Calu3 (cell line): ENCODE measurements around the gene CTRB1. TPM values are rescaled to one million over a fixed set of nuclear protein-coding genes. Genes with fewer than 3 reads are reported as not detected.

Experiments
- BruUV-seq: library from RNA; stranded (reverse); fragments of 400-500 nt; replicated peaks from 2 replicates; lab custom pipeline; 2021; lab: Mats Ljungman, UMichigan
- CTCF ChIA-PET: fragments of 300-600 bp; sonication (Branson Sonifier 250); formaldehyde crosslinking; loops from one replicate; lab custom pipeline; 2022; ENCODE audit warnings: antibody characterized with exemption; lab: Charles Lee
- DNase-seq: peaks from one replicate; pipeline ENCODE4 v3.0.0; 2022
- H3K27ac Mint-ChIP-seq: one replicate; pipeline ENCODE4 v1.8.0; 2022; ENCODE audit warnings: mixed read lengths; ENCODE audit not compliant: unreplicated experiment
- H3K27me3 Mint-ChIP-seq: one replicate; pipeline ENCODE4 v1.8.0; 2022; ENCODE audit warnings: mixed read lengths; ENCODE audit not compliant: unreplicated experiment
- H3K36me3 Mint-ChIP-seq: one replicate; pipeline ENCODE4 v1.8.0; 2022; ENCODE audit warnings: mild to moderate bottlenecking, moderate library complexity, mixed read lengths; ENCODE audit not compliant: insufficient read depth, unreplicated experiment
- H3K4me1 Mint-ChIP-seq: one replicate; pipeline ENCODE4 v1.8.0; 2022; ENCODE audit warnings: mild to moderate bottlenecking, low read depth, mixed read lengths; ENCODE audit not compliant: unreplicated experiment
- H3K4me3 Mint-ChIP-seq: one replicate; pipeline ENCODE4 v1.8.0; 2022; ENCODE audit warnings: mild to moderate bottlenecking, low read depth, moderate library complexity, mixed read lengths; ENCODE audit not compliant: unreplicated experiment
- H3K9me3 Mint-ChIP-seq: one replicate; pipeline ENCODE4 v1.8.0; 2022; ENCODE audit warnings: low read depth, mixed read lengths; ENCODE audit not compliant: unreplicated experiment
- intact Hi-C: fragments of 100-400 bp; cut with micrococcal nuclease; formaldehyde crosslinking; loops from one replicate; pipeline ENCODE4 v1.10.0; 2022; ENCODE audit not compliant: unreplicated experiment
- total RNA-seq: library from RNA; stranded (reverse); gene quantifications from 2 replicates; pipeline ENCODE4 v1.2.3, GENCODE V29; 2022
- TF ChIP-seq, protein P1 (sequence below): fragments of 200-600 bp; IDR thresholded peaks from one replicate; pipeline ENCODE4 v1.8.0; 2022; ENCODE audit warnings: antibody characterized with exemption; ENCODE audit not compliant: unreplicated experiment

The CTRB1 gene
- total RNA-seq, 1 experiment from 2014 or later: not detected

DNA sequence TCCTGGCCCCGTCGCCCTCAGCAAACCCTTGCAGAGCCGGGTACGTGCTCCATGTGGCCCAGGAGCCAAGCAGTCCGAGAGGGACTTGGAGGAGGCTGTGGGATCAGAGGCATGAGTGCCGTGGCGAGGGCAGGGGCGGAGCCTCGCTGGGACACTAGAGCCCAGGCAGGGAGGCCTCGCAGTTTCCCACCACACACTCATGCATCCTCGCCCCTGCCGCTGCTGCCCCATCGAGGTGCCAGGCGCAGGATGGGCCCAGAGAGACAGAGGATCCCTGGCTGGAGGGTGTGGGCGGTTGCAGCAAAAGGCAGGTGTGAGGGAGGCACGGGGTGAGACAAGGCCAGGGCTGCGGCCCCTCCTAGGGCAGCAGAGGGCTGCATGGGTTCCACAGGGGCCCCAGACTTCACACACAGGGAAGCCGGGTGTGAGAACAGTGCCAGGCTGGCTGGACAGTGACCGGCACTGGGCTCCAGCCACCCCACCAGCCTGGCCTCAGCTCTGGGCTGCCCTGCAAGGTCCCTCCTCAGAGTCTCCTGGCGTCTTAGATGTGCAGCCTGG is 25.0 kb downstream of the CTRB1 start:
- Mint-ChIP-seq H3K4me3 (peak overlapping the region; percentile 96), H3K27ac (peak overlapping the region; percentile 93), H3K27me3 (no peaks in the 10 kb centered on the region), H3K9me3 (no peaks in the 10 kb centered on the region), H3K36me3 (peaks cover 97% of the 10 kb centered on the region), H3K4me1 (peaks cover 89% of the 10 kb centered on the region)
- DNase-seq: no peak
- CTCF ChIA-PET: no interaction called here
- intact Hi-C loops: loop anchor here (2.0 kb wide), 2 partner anchors 21 to 61 kb away; no protein-coding TSS in a partner anchor
- no TSS peak for BruUV-seq
- TF ChIP-seq, protein P1, sequence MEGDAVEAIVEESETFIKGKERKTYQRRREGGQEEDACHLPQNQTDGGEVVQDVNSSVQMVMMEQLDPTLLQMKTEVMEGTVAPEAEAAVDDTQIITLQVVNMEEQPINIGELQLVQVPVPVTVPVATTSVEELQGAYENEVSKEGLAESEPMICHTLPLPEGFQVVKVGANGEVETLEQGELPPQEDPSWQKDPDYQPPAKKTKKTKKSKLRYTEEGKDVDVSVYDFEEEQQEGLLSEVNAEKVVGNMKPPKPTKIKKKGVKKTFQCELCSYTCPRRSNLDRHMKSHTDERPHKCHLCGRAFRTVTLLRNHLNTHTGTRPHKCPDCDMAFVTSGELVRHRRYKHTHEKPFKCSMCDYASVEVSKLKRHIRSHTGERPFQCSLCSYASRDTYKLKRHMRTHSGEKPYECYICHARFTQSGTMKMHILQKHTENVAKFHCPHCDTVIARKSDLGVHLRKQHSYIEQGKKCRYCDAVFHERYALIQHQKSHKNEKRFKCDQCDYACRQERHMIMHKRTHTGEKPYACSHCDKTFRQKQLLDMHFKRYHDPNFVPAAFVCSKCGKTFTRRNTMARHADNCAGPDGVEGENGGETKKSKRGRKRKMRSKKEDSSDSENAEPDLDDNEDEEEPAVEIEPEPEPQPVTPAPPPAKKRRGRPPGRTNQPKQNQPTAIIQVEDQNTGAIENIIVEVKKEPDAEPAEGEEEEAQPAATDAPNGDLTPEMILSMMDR: no peak

GRCh38 chr16:75244225-75244809 is 25.5 kb downstream of the CTRB1 start:
- CTCF ChIA-PET: interaction anchor here (0.7 to 0.8 kb wide), 2 partner anchors 12 to 39 kb away, joined by 3 read pairs; no protein-coding TSS in a partner anchor
- peaks cover 89% of the 10 kb centered on the region for H3K4me1 Mint-ChIP-seq
- peak overlapping the region; percentile 93 for H3K27ac Mint-ChIP-seq
- TF ChIP-seq, protein P1: no peak
- DNase-seq: peak; percentile 70
- no peaks in the 10 kb centered on the region for H3K9me3 Mint-ChIP-seq
- peaks cover 97% of the 10 kb centered on the region for H3K36me3 Mint-ChIP-seq
- no TSS peak for BruUV-seq
- H3K27me3 Mint-ChIP-seq: no peaks in the 10 kb centered on the region
- H3K4me3 Mint-ChIP-seq: peak overlapping the region; percentile 96
- intact Hi-C loops: loop anchor here (2.0 kb wide), 2 partner anchors 20 to 60 kb away; no protein-coding TSS in a partner anchor

DNA sequence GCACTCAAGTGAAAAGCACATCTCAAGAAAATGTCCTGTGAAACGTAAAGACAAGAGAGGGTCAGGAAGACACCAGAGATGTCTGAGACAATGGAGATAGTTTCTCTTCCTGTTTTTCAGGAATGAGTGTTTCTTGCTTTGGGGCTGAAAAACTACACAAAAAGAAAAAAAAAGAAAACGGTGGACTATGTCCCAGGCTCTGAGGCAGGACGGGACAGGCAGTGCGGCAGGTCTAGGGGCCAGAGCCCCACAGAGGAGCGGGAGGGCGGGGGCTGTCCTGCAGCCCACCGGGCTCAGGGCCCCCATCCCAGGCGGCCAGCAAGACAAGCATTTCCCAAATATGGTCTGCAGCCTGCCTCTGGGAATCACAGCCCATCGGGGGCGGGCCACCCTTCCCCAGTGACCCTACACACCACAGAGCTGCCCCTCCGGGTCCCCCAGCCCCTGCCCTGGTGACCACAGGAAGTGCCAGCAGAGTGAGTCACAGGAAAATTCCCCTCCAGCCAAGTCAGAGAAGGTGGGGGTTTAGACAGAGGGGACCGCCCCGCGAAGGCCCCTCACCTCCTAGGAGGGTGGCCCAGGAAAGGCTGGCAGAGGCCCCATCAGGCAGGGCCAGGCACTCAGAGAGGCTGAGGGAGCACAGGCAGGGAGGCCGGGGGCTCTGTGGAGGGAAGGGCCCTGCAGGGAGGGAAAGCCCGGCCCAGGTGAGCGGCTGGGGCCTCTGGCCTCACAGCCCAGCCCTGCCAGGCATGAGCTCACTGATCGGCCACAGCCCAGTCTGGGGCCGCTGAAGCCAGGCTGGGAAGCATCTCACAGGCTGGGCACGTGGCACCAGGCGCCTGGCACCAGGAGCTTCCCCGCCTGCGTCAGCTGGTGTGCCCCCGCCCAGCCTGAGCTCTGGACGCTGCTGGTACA is 26.3 kb downstream of the CTRB1 start:
- Mint-ChIP-seq H3K27me3 (no peaks in the 10 kb centered on the region), H3K27ac (peak overlapping the region; percentile 93), H3K4me3 (peak overlapping the region; percentile 96), H3K4me1 (peaks cover 88% of the 10 kb centered on the region), H3K9me3 (no peaks in the 10 kb centered on the region), H3K36me3 (peaks cover 97% of the 10 kb centered on the region)
- intact Hi-C loops: loop anchor here (2.0 to 5.0 kb wide), 3 partner anchors 20 to 142 kb away; no protein-coding TSS in a partner anchor
- BruUV-seq: no TSS peak
- DNase-seq: peak; percentile 96
- TF ChIP-seq, protein P1: no peak
- CTCF ChIA-PET: interaction anchor here (0.6 to 1.5 kb wide), 14 partner anchors 9 to 246 kb away, joined by 3 to 8 read pairs (median 4); partner anchors contain the start of gene ZNRF1

DNA sequence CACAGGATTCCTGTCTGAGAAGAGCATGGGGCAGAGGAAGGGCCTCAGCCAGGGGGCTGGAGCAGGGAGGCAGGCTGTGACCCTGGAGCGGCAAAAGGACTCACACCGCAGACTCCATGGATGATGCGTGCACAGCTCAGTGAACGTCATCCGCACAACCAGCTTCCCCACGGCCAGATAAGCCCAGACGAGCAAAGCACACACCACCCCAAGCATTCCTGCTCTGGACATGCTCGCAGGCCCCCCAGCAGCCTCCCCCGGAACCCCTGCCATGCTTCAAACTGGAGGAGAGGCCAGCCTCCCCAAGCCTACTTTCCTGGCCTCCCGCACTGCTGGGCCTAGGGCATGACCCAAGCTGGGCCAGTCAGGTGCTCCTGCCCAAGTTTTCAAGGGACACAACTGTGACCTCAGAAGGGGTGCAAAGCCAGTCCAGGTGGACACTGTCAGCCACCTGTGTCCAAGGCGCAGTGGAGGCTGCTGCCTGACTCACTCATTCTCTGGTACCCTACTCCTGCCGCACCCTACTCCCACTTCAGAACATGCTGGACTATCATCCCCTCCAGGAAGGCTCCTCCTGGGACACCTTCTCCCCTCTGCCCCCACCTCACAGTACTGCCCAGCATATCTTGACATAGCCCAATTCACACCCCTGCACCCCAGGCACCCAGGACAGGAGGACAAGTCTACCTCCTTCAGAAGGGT is 27.9 kb downstream of the CTRB1 start:
- CTCF ChIA-PET: interaction anchor here (0.6 to 3.1 kb wide), 4 partner anchors 13 to 130 kb away, joined by 6 to 9 read pairs (median 7); no protein-coding TSS in a partner anchor

More for the DNA sequence above, 27.9 kb downstream of the CTRB1 start:
- DNase-seq: no peak
- BruUV-seq: no TSS peak
- Mint-ChIP-seq H3K9me3 (no peaks in the 10 kb centered on the region), H3K27ac (peak overlapping the region; percentile 93), H3K4me3 (peak overlapping the region; percentile 96), H3K4me1 (peaks cover 75% of the 10 kb centered on the region), H3K36me3 (peaks cover 97% of the 10 kb centered on the region), H3K27me3 (no peaks in the 10 kb centered on the region)
- TF ChIP-seq, protein P1: no peak
- intact Hi-C loops: loop anchor here (5.0 kb wide), 1 partner anchor 141 kb away; no protein-coding TSS in a partner anchor
